GM10248 (cell line): ENCODE data around the gene CST2.
"Not testable (repeated sequence)": the region's sequence is repeated elsewhere in the genome, so short reads cannot be mapped to it uniquely, and the experiment has no call there.

ENCODE experiments used
- CTCF ChIA-PET: fragments of 300-600 bp; sonication (Branson Sonifier 250); formaldehyde crosslinking; extraction: SDS; loops from one replicate; lab custom pipeline; 2021; ENCODE audit warnings: antibody characterized with exemption; lab: Yijun Ruan, JAX
- POLR2A ChIA-PET: fragments of 350-650 bp; sonication (Branson Sonifier 250); formaldehyde crosslinking; extraction: SDS; loops from one replicate; lab custom pipeline; 2020; ENCODE audit warnings: antibody characterized with exemption; lab: Yijun Ruan, JAX
- DNase-seq: peaks from one replicate; pipeline ENCODE4 v3.0.0; 2012; ENCODE audit errors: extremely low spot score
- CTCF ChIP-seq: IDR thresholded peaks from 2 replicates; pipeline ENCODE4 v1.5.1; 2012; ENCODE audit warnings: mild to moderate bottlenecking, low read depth; ENCODE audit errors: extremely low read depth, missing control alignments, control extremely low read depth

Gene CST2

GRCh38 chr20:23800865-23801264 is 25.7 kb downstream of the CST2 start:
- no peak for TF ChIP-seq CTCF
- DNase-seq, result no peak
- ChIA-PET CTCF (no interaction called here), POLR2A (no interaction called here)

- DNase-seq, POLR2A ChIA-PET, CTCF ChIA-PET: not testable (repeated sequence)
- TF ChIP-seq CTCF, result peak; percentile 54
Measured at GRCh38 chr20:23799216-23799847, 27.2 kb downstream of the CST2 start.

GRCh38 chr20:23795526-23795925 is 31.0 kb downstream of the CST2 start:
- no peak for TF ChIP-seq CTCF
- no peak for DNase-seq
- POLR2A ChIA-PET, result no interaction called here
- CTCF ChIA-PET, result no interaction called here

GRCh38 chr20:23794841-23795240 is 31.7 kb downstream of the CST2 start:
- ChIA-PET CTCF (no interaction called here), POLR2A (no interaction called here)
- DNase-seq, result no peak
- no peak for TF ChIP-seq CTCF

- no peak for DNase-seq
- ChIA-PET POLR2A (no interaction called here), CTCF (interaction anchor here (1.4 kb wide), 1 partner anchor 9 kb away, joined by 4 read pairs; no protein-coding TSS in a partner anchor)
- no peak for TF ChIP-seq CTCF
Measured at GRCh38 chr20:23794065-23794464, 32.5 kb downstream of the CST2 start.

- no peak for TF ChIP-seq CTCF
- CTCF ChIA-PET, result interaction anchor here (1.0 to 1.6 kb wide), 2 partner anchors 14 to 32 kb away, joined by 3 read pairs; no protein-coding TSS in a partner anchor
- POLR2A ChIA-PET, result no interaction called here
- no peak for DNase-seq
Measured at GRCh38 chr20:23783447-23783846, 43.1 kb downstream of the CST2 start.
